ENCODE results near the gene PIGQ. TPM values are rescaled to one million over a fixed set of nuclear protein-coding genes. Genes with fewer than 3 reads are reported as not detected.
A peak's percentile ranks its signal among the peaks of the same experiment; 100 is the strongest.

PIGQ gene
- total and polyA plus RNA-seq, 2 donors (not counting 1 experiment from before 2014, with no cell fraction given), result 11.2 to 22.3 TPM

- Histone ChIP-seq H3K27me3 (ENCODE audit: control insufficient read depth, insufficient read depth, low read length) (no peaks in the 10 kb centered on the region), H3K4me2 (ENCODE audit: extremely low read depth, insufficient read depth, low read length) (no peak overlapping the region), H4K20me1 (ENCODE audit: control insufficient read depth, extremely low read depth, insufficient read depth, low read length) (no peaks in the 10 kb centered on the region), H2AFZ (ENCODE audit: low read length) (no peak overlapping the region), H3K27ac (ENCODE audit: insufficient read depth, low read length) (no peak overlapping the region), H3K79me2 (ENCODE audit: control insufficient read depth, insufficient read depth, low read length) (no peaks in the 10 kb centered on the region), H3K4me3 (replicated peaks in 1 of 4; ENCODE audit: control extremely low read depth in 1 of 4, insufficient read depth in 1 of 4, low read depth in 3 of 4, low read length in 4 of 4) (no peak overlapping the region), H3K4me1 (ENCODE audit: control insufficient read depth, extremely low read depth, insufficient read depth, low read length) (no peaks in the 10 kb centered on the region), H3K36me3 (ENCODE audit: control insufficient read depth, insufficient read depth, low read length) (peaks cover 8% of the 10 kb centered on the region), H3K9ac (ENCODE audit: insufficient read depth, low read length) (no peak overlapping the region), H3K9me3 (ENCODE audit: control insufficient read depth, insufficient read depth, low read depth, low read length) (no peaks in the 10 kb centered on the region)
- no peak for DNase-seq (ENCODE audit: low read depth in 2 of 2)
- TF ChIP-seq EZH2 (IDR thresholded peaks at IDR 0.05; ENCODE audit: low read length, missing control alignments) (no peak), CTCF (conservative IDR thresholded peaks at IDR 0.05 in 1 of 2, IDR thresholded peaks at IDR 0.05 in 1 of 2; ENCODE audit: low read depth in 1 of 2, low read length in 2 of 2) (no peak)
Measured at GRCh38 chr16:577796-578195, 8.0 kb downstream of the PIGQ start.

DNA sequence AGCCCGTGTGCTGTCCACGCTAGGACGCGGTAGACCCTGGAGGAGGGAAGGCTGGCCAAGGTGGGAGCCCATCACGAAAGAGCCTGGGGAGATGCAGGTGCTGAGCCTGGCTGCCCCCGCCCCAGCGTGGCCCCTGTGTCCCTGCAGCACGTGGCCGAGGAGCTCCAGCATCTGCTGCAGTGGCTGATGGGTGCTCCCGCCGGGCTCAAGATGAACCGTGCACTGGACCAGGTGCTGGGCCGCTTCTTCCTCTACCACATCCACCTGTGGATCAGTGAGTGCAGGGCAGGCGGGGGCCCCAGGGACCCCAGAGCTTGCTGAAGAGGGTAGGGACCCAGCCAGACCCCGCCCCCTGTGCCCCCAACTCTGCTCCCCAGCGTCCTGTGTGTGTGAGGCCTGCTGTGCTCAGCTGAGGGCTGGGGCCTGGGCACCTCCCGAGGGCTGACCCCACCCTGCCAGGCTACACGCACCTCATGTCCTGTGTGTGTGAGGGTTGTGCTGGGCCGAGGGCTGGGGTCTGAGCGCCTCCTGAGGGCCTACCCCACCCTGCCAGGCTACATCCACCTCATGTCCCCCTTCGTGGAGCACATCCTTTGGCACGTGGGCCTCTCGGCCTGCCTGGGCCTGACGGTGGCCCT, 8.6 kb downstream of the PIGQ start:
- Histone ChIP-seq H3K36me3 (ENCODE audit: control insufficient read depth, insufficient read depth, low read length) (peaks cover 12% of the 10 kb centered on the region), H3K4me3 (replicated peaks in 1 of 4; ENCODE audit: control extremely low read depth in 1 of 4, insufficient read depth in 1 of 4, low read depth in 3 of 4, low read length in 4 of 4) (no peak overlapping the region), H3K27ac (ENCODE audit: insufficient read depth, low read length) (no peak overlapping the region), H3K27me3 (ENCODE audit: control insufficient read depth, insufficient read depth, low read length) (no peaks in the 10 kb centered on the region), H3K9me3 (ENCODE audit: control insufficient read depth, insufficient read depth, low read depth, low read length) (no peaks in the 10 kb centered on the region), H3K4me1 (ENCODE audit: control insufficient read depth, extremely low read depth, insufficient read depth, low read length) (no peaks in the 10 kb centered on the region), H3K9ac (ENCODE audit: insufficient read depth, low read length) (no peak overlapping the region), H2AFZ (ENCODE audit: low read length) (no peak overlapping the region), H3K4me2 (ENCODE audit: extremely low read depth, insufficient read depth, low read length) (no peak overlapping the region), H4K20me1 (ENCODE audit: control insufficient read depth, extremely low read depth, insufficient read depth, low read length) (no peaks in the 10 kb centered on the region), H3K79me2 (ENCODE audit: control insufficient read depth, insufficient read depth, low read length) (no peaks in the 10 kb centered on the region)
- no peak for DNase-seq (ENCODE audit: low read depth in 2 of 2)
- TF ChIP-seq EZH2 (IDR thresholded peaks at IDR 0.05; ENCODE audit: low read length, missing control alignments), result no peak
- no peak for TF ChIP-seq CTCF (conservative IDR thresholded peaks at IDR 0.05 in 1 of 2, IDR thresholded peaks at IDR 0.05 in 1 of 2; ENCODE audit: low read depth in 1 of 2, low read length in 2 of 2)

DNA sequence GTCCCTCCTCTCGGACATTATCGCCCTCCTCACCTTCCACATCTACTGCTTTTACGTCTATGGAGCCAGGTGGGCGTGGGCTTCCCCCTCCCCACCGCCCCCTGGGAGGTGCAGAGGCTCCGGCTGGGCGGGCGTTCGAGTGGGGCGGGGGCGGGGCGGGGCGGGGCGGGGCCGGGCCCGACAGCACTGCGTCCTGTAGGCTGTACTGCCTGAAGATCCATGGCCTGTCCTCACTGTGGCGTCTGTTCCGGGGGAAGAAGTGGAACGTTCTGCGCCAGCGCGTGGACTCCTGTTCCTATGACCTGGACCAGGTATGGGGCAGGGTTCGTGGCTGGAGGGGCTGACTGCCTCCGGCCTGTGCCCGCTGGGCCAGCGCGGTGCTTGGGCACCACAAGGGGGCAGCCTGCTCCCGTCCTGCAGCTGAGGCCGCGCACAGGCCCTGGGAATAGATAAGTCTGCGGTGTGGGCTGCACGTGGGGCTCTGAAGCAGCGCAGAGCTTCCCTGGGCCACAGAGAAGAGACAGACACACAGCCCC, 9.2 kb downstream of the PIGQ start:
- Histone ChIP-seq H3K4me3 (replicated peaks in 1 of 4; ENCODE audit: control extremely low read depth in 1 of 4, insufficient read depth in 1 of 4, low read depth in 3 of 4, low read length in 4 of 4) (no peak overlapping the region), H2AFZ (ENCODE audit: low read length) (no peak overlapping the region), H3K4me2 (ENCODE audit: extremely low read depth, insufficient read depth, low read length) (no peak overlapping the region), H3K79me2 (ENCODE audit: control insufficient read depth, insufficient read depth, low read length) (no peaks in the 10 kb centered on the region), H3K27me3 (ENCODE audit: control insufficient read depth, insufficient read depth, low read length) (no peaks in the 10 kb centered on the region), H4K20me1 (ENCODE audit: control insufficient read depth, extremely low read depth, insufficient read depth, low read length) (no peaks in the 10 kb centered on the region), H3K9ac (ENCODE audit: insufficient read depth, low read length) (no peak overlapping the region), H3K36me3 (ENCODE audit: control insufficient read depth, insufficient read depth, low read length) (peaks cover 12% of the 10 kb centered on the region), H3K9me3 (ENCODE audit: control insufficient read depth, insufficient read depth, low read depth, low read length) (no peaks in the 10 kb centered on the region), H3K4me1 (ENCODE audit: control insufficient read depth, extremely low read depth, insufficient read depth, low read length) (no peaks in the 10 kb centered on the region), H3K27ac (ENCODE audit: insufficient read depth, low read length) (no peak overlapping the region)
- TF ChIP-seq EZH2 (IDR thresholded peaks at IDR 0.05; ENCODE audit: low read length, missing control alignments) (no peak), CTCF (conservative IDR thresholded peaks at IDR 0.05 in 1 of 2, IDR thresholded peaks at IDR 0.05 in 1 of 2; ENCODE audit: low read depth in 1 of 2, low read length in 2 of 2) (peak; percentile 63 to 70)
- peak; percentile 69 to 71 for DNase-seq (ENCODE audit: low read depth in 2 of 2)
